Mesenchymal stem cell (in vitro differentiated cells and primary cell): ENCODE results near the gene ZNF600.
"Not testable (repeated sequence)": the region's sequence is repeated elsewhere in the genome, so short reads cannot be mapped to it uniquely, and the experiment has no call there.

Experiments used
- DNase-seq: peaks from one replicate; pipeline ENCODE4 v3.0.0-alpha.2; 2013
- H2AFZ ChIP-seq: one replicate; pipeline ENCODE4 v1.6.1; 2013; ENCODE audit warnings: low read depth, mild to moderate bottlenecking, control low read depth, inconsistent platforms, low read length, moderate library complexity
- H2AK5ac ChIP-seq: 2 replicates; pipeline ENCODE4 v1.6.1; 2013; ENCODE audit warnings: low read length, moderate library complexity, mild to moderate bottlenecking, inconsistent platforms; ENCODE audit not compliant: severe bottlenecking
- H2BK120ac ChIP-seq: one replicate; pipeline ENCODE4 v1.6.1; 2013; ENCODE audit warnings: low read depth, mild to moderate bottlenecking, inconsistent platforms, low read length, moderate library complexity
- H2BK12ac ChIP-seq, 2 experiments: one replicate each; pipeline ENCODE4 v1.6.1; 2013; ENCODE audit warnings: inconsistent platforms in 2 of 2, low read length in 2 of 2, mild to moderate bottlenecking in 2 of 2, moderate library complexity in 2 of 2, control low read depth in 1 of 2
- H2BK15ac ChIP-seq: one replicate; pipeline ENCODE4 v1.6.1; 2013; ENCODE audit warnings: mild to moderate bottlenecking, low read depth, inconsistent platforms; ENCODE audit not compliant: poor library complexity, severe bottlenecking
- H2BK5ac ChIP-seq: 2 replicates; pipeline ENCODE4 v1.6.1; 2013; ENCODE audit warnings: low read depth, mild to moderate bottlenecking, low read length, control low read depth, inconsistent platforms; ENCODE audit not compliant: poor library complexity, severe bottlenecking
- H3K14ac ChIP-seq, 2 experiments: one replicate each; pipeline ENCODE4 v1.6.1; 2013; ENCODE audit warnings: inconsistent platforms in 2 of 2, low read length in 2 of 2, control low read depth in 1 of 2, mild to moderate bottlenecking in 1 of 2, moderate library complexity in 1 of 2
- H3K18ac ChIP-seq, 2 experiments: one replicate each; pipeline ENCODE4 v1.6.1; 2013; ENCODE audit warnings: inconsistent platforms in 2 of 2, low read length in 2 of 2, control low read depth in 1 of 2, low read depth in 1 of 2, mild to moderate bottlenecking in 1 of 2
- H3K23ac ChIP-seq, 2 experiments: one replicate each; pipeline ENCODE4 v1.6.1; 2013; ENCODE audit warnings: inconsistent platforms in 2 of 2, low read length in 2 of 2, mild to moderate bottlenecking in 2 of 2, moderate library complexity in 2 of 2, control low read depth in 1 of 2
- H3K27ac ChIP-seq: 2 replicates; pipeline ENCODE4 v1.5.1; 2013; ENCODE audit warnings: mild to moderate bottlenecking, moderate library complexity, low read length, control low read depth, inconsistent platforms; ENCODE audit not compliant: poor library complexity, severe bottlenecking
- H3K27me3 ChIP-seq, 2 experiments: 2 replicates each; pipeline versions ENCODE4 v1.6.1 to v1.7.0; 2013; ENCODE audit warnings: low read length in 2 of 2, mild to moderate bottlenecking in 2 of 2, moderate library complexity in 2 of 2, control low read depth in 1 of 2, inconsistent platforms in 1 of 2; ENCODE audit not compliant: control insufficient read depth in 1 of 2, insufficient read depth in 1 of 2
- H3K36me3 ChIP-seq, 2 experiments: 2 replicates each; pipeline versions ENCODE4 v1.6.1 to v1.7.0; 2013; ENCODE audit warnings: low read length in 2 of 2, control low read depth in 1 of 2, inconsistent platforms in 1 of 2, low read depth in 1 of 2, mild to moderate bottlenecking in 1 of 2; ENCODE audit not compliant: insufficient read depth in 2 of 2, control insufficient read depth in 1 of 2
- H3K4ac ChIP-seq, 2 experiments: one replicate each; pipeline ENCODE4 v1.6.1; 2013; ENCODE audit warnings: inconsistent platforms in 2 of 2, low read length in 2 of 2, mild to moderate bottlenecking in 2 of 2, moderate library complexity in 2 of 2, control low read depth in 1 of 2, low read depth in 1 of 2
- H3K4me1 ChIP-seq: 2 replicates; pipeline ENCODE4 v1.6.1; 2013; ENCODE audit warnings: low read depth, low read length, control low read depth; ENCODE audit not compliant: control insufficient read depth, insufficient read depth
- H3K4me2 ChIP-seq: 2 replicates; pipeline ENCODE4 v1.6.1; 2013; ENCODE audit warnings: low read length, mild to moderate bottlenecking, inconsistent platforms; ENCODE audit not compliant: poor library complexity, severe bottlenecking
- H3K4me3 ChIP-seq, 2 experiments: 2 replicates each; pipeline versions ENCODE4 v1.5.1 to v1.7.0; 2013; ENCODE audit warnings: low read length in 2 of 2, mild to moderate bottlenecking in 2 of 2, control low read depth in 1 of 2, low read depth in 1 of 2; ENCODE audit not compliant: insufficient read depth in 1 of 2
- H3K79me1 ChIP-seq: replicated peaks from 2 replicates; pipeline ENCODE4 v1.6.1; 2013; ENCODE audit warnings: mild to moderate bottlenecking, control low read depth, low read length, inconsistent platforms; ENCODE audit not compliant: poor library complexity, severe bottlenecking
- H3K9ac ChIP-seq: 2 replicates; pipeline ENCODE4 v1.7.0; 2013; ENCODE audit warnings: mild to moderate bottlenecking, low read length, moderate library complexity
- H3K9me3 ChIP-seq: 2 replicates; pipeline ENCODE4 v1.7.0; 2013; ENCODE audit warnings: mild to moderate bottlenecking, low read length; ENCODE audit not compliant: control insufficient read depth
- H4K8ac ChIP-seq: one replicate; pipeline ENCODE4 v1.6.1; 2013; ENCODE audit warnings: inconsistent platforms, mild to moderate bottlenecking, low read length, moderate library complexity
- H4K91ac ChIP-seq: one replicate; pipeline ENCODE4 v1.6.1; 2013; ENCODE audit warnings: mild to moderate bottlenecking, low read length, inconsistent platforms
- WGBS: methylation state at CpG from one replicate; pipeline ENCODE4 v1.1.7; 2013; ENCODE audit warnings: mixed read lengths; 5-methylcytosine and 5-hydroxymethylcytosine counted together

Gene ZNF600

DNA sequence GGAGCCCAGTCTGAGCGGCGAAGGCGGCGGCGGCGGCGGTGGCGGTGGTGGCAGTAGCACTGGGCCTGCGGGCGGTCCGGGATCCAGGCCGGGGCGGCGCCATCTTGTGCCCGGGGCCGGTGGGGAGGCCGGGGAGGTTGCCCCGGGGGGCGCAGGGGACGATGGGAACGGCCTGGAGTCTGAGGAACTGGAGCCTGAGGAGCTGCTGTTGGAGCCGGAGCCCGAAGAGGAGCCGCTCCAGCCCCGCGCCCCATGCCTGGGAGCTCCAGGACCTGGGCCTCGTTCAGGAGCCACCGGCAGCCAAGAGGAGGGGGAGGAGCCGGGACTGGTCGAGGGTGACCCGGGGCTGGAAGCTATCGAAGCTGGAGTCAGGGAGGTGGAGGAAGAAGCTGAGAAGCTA lies 23.2 kb upstream of the ZNF600 start:
- no peaks in the 10 kb centered on the region for H3K4me1 ChIP-seq
- peaks cover 55% of the 10 kb centered on the region in 2 experiments for H3K36me3 ChIP-seq
- H3K14ac ChIP-seq, result no peak overlapping the region
- no peak overlapping the region for H2BK12ac ChIP-seq
- H3K9ac ChIP-seq, result no peak overlapping the region
- H2BK15ac ChIP-seq, result no peak overlapping the region
- no peak overlapping the region for H3K23ac ChIP-seq
- H2AK5ac ChIP-seq, result no peak overlapping the region
- 96% methylated on average over 28 of the region's 32 CpGs for WGBS
- no peaks in the 10 kb centered on the region for H3K27me3 ChIP-seq
- no peak overlapping the region for H4K8ac ChIP-seq
- H2BK120ac ChIP-seq, result no peak overlapping the region
- peaks cover 6% of the 10 kb centered on the region for H3K79me1 ChIP-seq
- H4K91ac ChIP-seq, result no peak overlapping the region
- H3K18ac ChIP-seq, result no peak overlapping the region
- H2AFZ ChIP-seq, result no peak overlapping the region
- no peak overlapping the region for H2BK5ac ChIP-seq
- H3K27ac ChIP-seq, result no peak overlapping the region
- H3K4me2 ChIP-seq, result no peak overlapping the region
- peaks cover 42% of the 10 kb centered on the region for H3K9me3 ChIP-seq
- no peak overlapping the region for H3K4me3 ChIP-seq
- DNase-seq, result no peak
- H3K4ac ChIP-seq, result no peak overlapping the region

DNA sequence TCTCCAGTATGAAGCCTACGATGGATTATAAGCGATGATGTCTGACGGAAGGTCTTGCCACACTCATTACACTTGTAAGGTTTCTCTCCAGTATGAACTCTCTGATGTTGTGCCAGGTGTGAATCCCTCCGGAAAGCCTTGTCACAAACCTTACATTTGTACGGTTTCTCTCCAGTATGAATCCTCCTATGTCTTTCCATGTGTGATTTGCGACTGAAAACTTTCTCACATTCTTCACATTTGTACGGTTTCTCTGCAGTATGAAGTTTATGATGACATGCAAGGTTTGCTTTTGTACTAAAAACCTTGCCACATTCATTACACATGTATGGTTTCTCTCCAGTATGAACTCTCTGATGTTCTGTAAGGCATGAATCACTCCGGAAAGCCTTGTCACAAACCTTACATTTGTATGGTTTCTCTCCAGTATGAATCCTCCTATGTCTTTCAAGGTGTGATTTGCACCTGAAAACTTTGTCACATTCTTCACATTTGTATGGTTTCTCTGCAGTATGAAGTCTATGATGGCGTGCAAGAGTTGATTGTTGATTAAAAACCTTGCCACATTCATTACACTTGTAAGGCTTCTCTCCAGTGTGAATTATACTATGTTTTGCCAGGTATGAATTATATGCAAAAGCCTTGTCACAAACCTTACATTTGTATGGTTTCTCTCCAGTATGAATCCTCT lies 13.5 kb upstream of the ZNF600 start:
- peaks cover 30 to 56% of the 10 kb centered on the region in 2 experiments for H3K36me3 ChIP-seq
- not testable (repeated sequence) for H2AK5ac ChIP-seq, H4K91ac ChIP-seq, H3K27ac ChIP-seq, H3K23ac ChIP-seq, H3K4me2 ChIP-seq, H2BK5ac ChIP-seq, H2AFZ ChIP-seq, DNase-seq, H4K8ac ChIP-seq, H2BK120ac ChIP-seq, H3K4me1 ChIP-seq, H3K18ac ChIP-seq, H3K79me1 ChIP-seq, H3K27me3 ChIP-seq, H3K4ac ChIP-seq, H3K9ac ChIP-seq, H2BK15ac ChIP-seq, H2BK12ac ChIP-seq, H3K14ac ChIP-seq
- peaks cover 91% of the 10 kb centered on the region for H3K9me3 ChIP-seq
- peak overlapping the region in 1 of 2 experiments; percentile 58 for H3K4me3 ChIP-seq
- 100% methylated on average over 6 of the region's 9 CpGs for WGBS

DNA sequence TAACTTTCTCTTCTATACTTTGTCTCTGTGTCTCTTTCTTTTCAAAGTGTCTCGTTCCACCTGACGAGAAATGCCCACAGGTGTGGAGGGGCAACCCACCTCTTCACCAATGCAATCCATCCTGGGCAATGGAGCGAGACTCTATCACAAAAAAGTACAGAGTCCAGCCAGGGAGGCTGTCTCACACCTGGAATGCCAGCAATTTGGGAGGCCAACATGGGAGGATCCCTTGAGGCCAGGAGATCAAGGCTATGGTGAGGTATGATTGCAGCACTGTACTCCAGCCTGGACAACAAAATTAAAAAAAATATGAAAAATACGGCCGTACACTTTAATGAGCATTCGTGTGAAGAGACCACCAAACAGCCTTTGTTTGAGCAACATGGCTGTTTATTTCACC lies 2.8 kb upstream of the ZNF600 start:
- no peak overlapping the region for H2BK12ac ChIP-seq
- no peaks in the 10 kb centered on the region for H3K27me3 ChIP-seq
- no peak overlapping the region for H3K14ac ChIP-seq
- no peak overlapping the region for H4K8ac ChIP-seq
- H4K91ac ChIP-seq, result no peak overlapping the region
- peaks cover 5% of the 10 kb centered on the region for H3K79me1 ChIP-seq
- no peak overlapping the region for H3K9ac ChIP-seq
- no peak overlapping the region for H3K23ac ChIP-seq
- no peak overlapping the region for H2AK5ac ChIP-seq
- no peak overlapping the region for H2BK120ac ChIP-seq
- H3K18ac ChIP-seq, result no peak overlapping the region
- no peak overlapping the region for H2AFZ ChIP-seq
- DNase-seq, result no peak
- H3K4me1 ChIP-seq, result peaks cover 4% of the 10 kb centered on the region
- peaks cover 24% of the 10 kb centered on the region for H3K9me3 ChIP-seq
- no peak overlapping the region for H3K4me3 ChIP-seq
- no peak overlapping the region for H3K4ac ChIP-seq
- no peak overlapping the region for H3K27ac ChIP-seq
- peaks cover 0 to 2% of the 10 kb centered on the region in 2 experiments for H3K36me3 ChIP-seq
- no peak overlapping the region for H2BK15ac ChIP-seq
- WGBS, result 85% methylated on average over 6 of the region's 6 CpGs
- no peak overlapping the region for H2BK5ac ChIP-seq
- no peak overlapping the region for H3K4me2 ChIP-seq

DNA sequence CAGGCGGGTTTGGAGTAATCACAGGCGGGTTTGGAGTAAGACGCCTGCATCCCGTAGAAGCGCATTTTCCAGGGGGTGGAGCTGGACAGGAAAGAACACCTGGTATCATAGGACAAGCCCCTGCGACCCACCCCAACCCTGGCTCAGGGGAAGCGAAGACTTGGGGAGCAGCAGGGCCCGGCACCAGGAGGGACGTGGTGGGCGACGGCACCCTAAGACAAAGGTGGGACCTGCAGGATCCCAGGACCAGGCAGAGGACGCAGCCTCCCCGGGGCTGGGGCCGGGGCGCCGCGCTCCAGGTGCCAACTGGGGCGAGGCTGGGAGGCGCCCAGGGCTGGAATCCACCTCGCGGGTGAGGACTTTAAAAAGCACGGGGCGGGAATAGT lies 520 bp downstream of the ZNF600 start:
- H3K27me3 ChIP-seq, result no peaks in the 10 kb centered on the region
- peak overlapping the region; percentile 37 for H2BK120ac ChIP-seq
- no peak overlapping the region for H2BK5ac ChIP-seq
- peak overlapping the region in 1 of 2 experiments; percentile 1 for H3K18ac ChIP-seq
- DNase-seq, result no peak
- H3K4me1 ChIP-seq, result peaks cover 4% of the 10 kb centered on the region
- H3K4me2 ChIP-seq, result peak overlapping the region; percentile 91
- peak overlapping the region; percentile 70 for H2BK15ac ChIP-seq
- H4K91ac ChIP-seq, result no peak overlapping the region
- no peak overlapping the region for H3K14ac ChIP-seq
- peak overlapping the region in 1 of 2 experiments; percentile 0 for H3K23ac ChIP-seq
- no peak overlapping the region for H2BK12ac ChIP-seq
- H3K79me1 ChIP-seq, result peaks cover 14% of the 10 kb centered on the region
- peaks cover 9% of the 10 kb centered on the region for H3K9me3 ChIP-seq
- WGBS, result 6% methylated on average over 21 of the region's 23 CpGs
- H3K4me3 ChIP-seq, result peak overlapping the region; percentile 67 to 87
- no peak overlapping the region for H3K27ac ChIP-seq
- peaks cover 3 to 10% of the 10 kb centered on the region in 2 experiments for H3K36me3 ChIP-seq
- H3K4ac ChIP-seq, result no peak overlapping the region
- peak overlapping the region; percentile 57 for H4K8ac ChIP-seq
- H3K9ac ChIP-seq, result peak overlapping the region; percentile 89
- peak overlapping the region; percentile 83 for H2AFZ ChIP-seq
- no peak overlapping the region for H2AK5ac ChIP-seq
